GM12875 (cell line): Measurements from ENCODE around the gene GALNT12.

ENCODE experiments used
- H3K4me3 ChIP-seq: one replicate; pipeline ENCODE4 v1.5.1; 2011; ENCODE audit warnings: low read depth, low read length, control low read depth
- CTCF ChIP-seq: IDR thresholded peaks from 2 replicates; pipeline ENCODE4 v1.5.1; 2011; ENCODE audit warnings: low read depth, mild to moderate bottlenecking, control low read depth, inconsistent platforms, low read length, moderate library complexity, borderline replicate concordance; ENCODE audit not compliant: insufficient read depth

The GALNT12 gene

GRCh38 chr9:98869078-98869745, 61.7 kb downstream of the GALNT12 start:
- TF ChIP-seq CTCF = no peak
- no peak overlapping the region for H3K4me3 ChIP-seq

- TF ChIP-seq CTCF = no peak
- H3K4me3 ChIP-seq = no peak overlapping the region
Measured at GRCh38 chr9:98869866-98870265, 62.4 kb downstream of the GALNT12 start.

GRCh38 chr9:98870782-98871557, 63.5 kb downstream of the GALNT12 start:
- H3K4me3 ChIP-seq = no peak overlapping the region
- TF ChIP-seq CTCF = no peak

GRCh38 chr9:98871558-98872065, 64.1 kb downstream of the GALNT12 start:
- no peak for TF ChIP-seq CTCF
- no peak overlapping the region for H3K4me3 ChIP-seq

GRCh38 chr9:98873526-98873925, 66.1 kb downstream of the GALNT12 start:
- no peak overlapping the region for H3K4me3 ChIP-seq
- TF ChIP-seq CTCF = no peak

- H3K4me3 ChIP-seq = no peak overlapping the region
- no peak for TF ChIP-seq CTCF
Measured at GRCh38 chr9:98873951-98874371, 66.5 kb downstream of the GALNT12 start.
